HepG2 (cell line): ENCODE results near the gene ANKDD1A. TPM values are rescaled to one million over a fixed set of nuclear protein-coding genes. Genes with fewer than 3 reads are reported as not detected.

Experiments used
- ATAC-seq: fragments of 200-7000 bp; cut with Tn5 transposase; 3 replicates; pipeline ENCODE4 v1.9.1; 2020; ENCODE audit warnings: mild to moderate bottlenecking, moderate library complexity
- BruUV-seq: library from RNA; stranded (reverse); fragments of 400-500 nt; replicated peaks from 2 replicates; lab custom pipeline; 2021; lab: Mats Ljungman, UMichigan
- CTCF ChIA-PET: fragments of 300-600 bp; formaldehyde crosslinking; extraction: SDS; loops from one replicate; lab custom pipeline; 2021; ENCODE audit warnings: low total read pairs, inconsistent platforms, low intra/inter-chr PET ratio; lab: Yijun Ruan, JAX
- POLR2A ChIA-PET: fragments of 350-600 bp; sonication (Branson Sonifier 250); formaldehyde crosslinking; loops from one replicate; lab custom pipeline; 2020; ENCODE audit warnings: antibody characterized with exemption, inconsistent platforms; lab: Yijun Ruan, JAX
- DNase-seq: peaks from one replicate; pipeline ENCODE4 v3.0.0-alpha.2; 2015; ENCODE audit warnings: low spot score
- FAIRE-seq: peaks from 3 replicates; lab custom pipeline; 2011; peaks lifted over from hg19 to GRCh38; lab: Jason Lieb, UNC
- H2AFZ ChIP-seq: one replicate; pipeline ENCODE4 v1.6.1; 2011; ENCODE audit warnings: low read length, inconsistent platforms
- H3K27ac ChIP-seq: fragments of 300-600 bp; 3 replicates; pipeline ENCODE4 v1.8.0; 2011; ENCODE audit warnings: mixed run types, mild to moderate bottlenecking, mixed read lengths, low read length, inconsistent platforms; ENCODE audit not compliant: insufficient read depth; ENCODE audit errors: extremely low read length
- H3K27me3 ChIP-seq, 2 experiments: fragments of 200-600 bp in 1 of 2; 2 replicates in 1 of 2; 3 replicates in 1 of 2; pipeline versions ENCODE4 v1.6.0 to v1.8.0; 2011; ENCODE audit warnings: low read length in 2 of 2, mild to moderate bottlenecking in 2 of 2, moderate library complexity in 2 of 2, inconsistent platforms in 1 of 2; ENCODE audit not compliant: insufficient read depth in 2 of 2, control insufficient read depth in 1 of 2
- H3K36me3 ChIP-seq, 2 experiments: fragments of 200-600 bp in 1 of 2; replicated peaks in 1 of 2; 2 replicates in 1 of 2; 3 replicates in 1 of 2; pipeline versions ENCODE4 v1.5.1 to v1.8.0; 2011; ENCODE audit warnings: low read length in 2 of 2, inconsistent platforms in 1 of 2; ENCODE audit not compliant: insufficient read depth in 2 of 2, control insufficient read depth in 1 of 2
- H3K4me1 ChIP-seq: 2 replicates; pipeline ENCODE4 v1.5.1; 2012; ENCODE audit warnings: low read length, inconsistent platforms; ENCODE audit not compliant: insufficient read depth
- H3K4me2 ChIP-seq: 2 replicates; pipeline ENCODE4 v1.6.0; 2011; ENCODE audit warnings: low read depth, low read length, inconsistent platforms
- H3K4me3 ChIP-seq, 3 experiments: fragments of 200-600 bp in 1 of 3; sonication (generic), shearing (Covaris generic) in 1 of 3; replicated peaks in 1 of 3; 2 replicates each; pipeline ENCODE4 v1.5.1; 2011 to 2016; ENCODE audit warnings: low read length in 3 of 3, inconsistent platforms in 2 of 3, low read depth in 2 of 3, mild to moderate bottlenecking in 2 of 3, control low read depth in 1 of 3, mixed read lengths in 1 of 3; ENCODE audit not compliant: insufficient read depth in 1 of 3
- H3K79me2 ChIP-seq: one replicate; pipeline ENCODE4 v1.6.1; 2011; ENCODE audit warnings: low read length, inconsistent platforms; ENCODE audit not compliant: insufficient read depth
- H3K9ac ChIP-seq: 2 replicates; pipeline ENCODE4 v1.6.0; 2011; ENCODE audit warnings: mild to moderate bottlenecking, low read depth, low read length, inconsistent platforms; ENCODE audit not compliant: insufficient read depth
- H3K9me3 ChIP-seq: 2 replicates; pipeline ENCODE4 v1.5.1; 2012; ENCODE audit warnings: mild to moderate bottlenecking, low read length
- H4K20me1 ChIP-seq: 2 replicates; pipeline ENCODE4 v1.6.0; 2011; ENCODE audit warnings: inconsistent platforms, mild to moderate bottlenecking, low read length, moderate library complexity; ENCODE audit not compliant: insufficient read depth
- AGO2 ChIP-seq: fragments of 200-400 bp; formaldehyde crosslinking; optimal IDR thresholded peaks from 2 replicates; pipeline ENCODE3; 2017; ENCODE audit warnings: mild to moderate bottlenecking, low read depth, low read length, moderate library complexity
- ATF7 ChIP-seq, 2 experiments: fragments of 450-650 bp in 1 of 2; sonication (generic) in 1 of 2; formaldehyde crosslinking in 1 of 2; IDR thresholded peaks; 2 replicates each; pipeline versions ENCODE4 v1.4.0 to v1.6.1; 2016 to 2020; ENCODE audit warnings: antibody characterized with exemption in 1 of 2, mild to moderate bottlenecking in 1 of 2, missing genetic modification reagents in 1 of 2
- BCL6 ChIP-seq: IDR thresholded peaks from 2 replicates; pipeline ENCODE4 v1.6.1; 2016; ENCODE audit warnings: missing genetic modification reagents, missing compliant biosample characterization
- CREBL2 ChIP-seq: sonication (generic); formaldehyde crosslinking; IDR thresholded peaks from 2 replicates; pipeline ENCODE4 v1.8.1; 2023; ENCODE audit warnings: missing genetic modification reagents, mild to moderate bottlenecking, borderline replicate concordance
- MIER2 ChIP-seq: IDR thresholded peaks from 2 replicates; pipeline ENCODE4 v1.6.1; 2016; ENCODE audit warnings: missing biosample characterization, missing genetic modification reagents
- RBM39 ChIP-seq: fragments of 200-400 bp; formaldehyde crosslinking; IDR thresholded peaks from one replicate; pipeline ENCODE4 v1.6.1; 2018; ENCODE audit warnings: antibody characterized with exemption, mild to moderate bottlenecking, low read depth, low read length; ENCODE audit not compliant: poor library complexity, severe bottlenecking
- ZNF776 ChIP-seq: sonication (generic); formaldehyde crosslinking; IDR thresholded peaks from 2 replicates; pipeline ENCODE4 v1.4.0; 2020; ENCODE audit warnings: mild to moderate bottlenecking, missing genetic modification reagents
- WGBS: methylation state at CpG from one replicate; pipeline ENCODE4 v1.1.6; 2017; ENCODE audit warnings: low lambda C conversion rate; 5-methylcytosine and 5-hydroxymethylcytosine counted together
- in situ Hi-C: cut with HindIII; loops from 2 replicates; pipeline ENCODE4 v1.10.0; 2017; ENCODE audit warnings: low pct_unique_long_range_greater_than_20kb; ENCODE audit not compliant: extremely low pct_ligation_motif_present
- intact Hi-C: fragments of 100-400 bp; cut with micrococcal nuclease; formaldehyde crosslinking; loops from one replicate; pipeline ENCODE4 v1.10.0; 2022; ENCODE audit not compliant: unreplicated experiment
- polyA plus RNA-seq, 8 experiments: library from polyadenylated mRNA; depleted of rRNA in 3 of 8; stranded (reverse) in 7 of 8; unstranded in 1 of 8; fragments of >200 nt; fragmentation: Illumina TruSeq in 4 of 8; extraction: Trizol in 4 of 8; gene quantifications; 2 replicates each; pipeline versions ENCODE4 v1.2.1 to v1.2.3, GENCODE V29; 2011 to 2016; ENCODE audit warnings: low read depth in 4 of 8, missing spikeins in 1 of 8, mixed read lengths in 1 of 8; ENCODE audit not compliant: insufficient read depth in 1 of 8
- total RNA-seq, 5 experiments: library from RNA; depleted of rRNA; stranded (reverse); fragments of >200 nt; fragmentation: Illumina TruSeq; extraction: Trizol; gene quantifications; 2 replicates each; pipeline ENCODE4 v1.2.3, GENCODE V29; 2016; ENCODE audit warnings: low read depth in 1 of 5

Gene ANKDD1A
- total and polyA plus RNA-seq, 2 of the 13 experiments (the other 11 are each of a cell fraction or from before 2014, with no cell fraction given): 0.11 to 0.48 TPM

- Histone ChIP-seq H4K20me1 (no peaks in the 10 kb centered on the region; the same call in 1 of the 2 replicates), H3K27ac (no peak overlapping the region), H3K79me2 (no peaks in the 10 kb centered on the region), H3K4me2 (no peak overlapping the region), H3K36me3 (peaks cover 10 to 11% of the 10 kb centered on the region in 2 experiments; a peak in 3 of 5 replicates), H3K9ac (no peak overlapping the region), H2AFZ (no peak overlapping the region), H3K4me1 (no peaks in the 10 kb centered on the region), H3K27me3 (no peaks in the 10 kb centered on the region), H3K9me3 (no peaks in the 10 kb centered on the region), H3K4me3 (no peak overlapping the region)
- intact Hi-C loops (no loop called here), in situ Hi-C loops (no loop called here)
- 97% methylated on average over 7 of the region's 12 CpGs for WGBS
- FAIRE-seq (no peak), ATAC-seq (no peak; the same call in 2 of the 3 replicates), DNase-seq (no peak)
- CTCF ChIA-PET: no interaction called here
- BruUV-seq: no TSS peak
- TF ChIP-seq BCL6 (CRISPR knock-in tag): no peak
- no peak for TF ChIP-seq CREBL2
- peak; percentile 38 for TF ChIP-seq AGO2
- TF ChIP-seq RBM39: no peak
- no peak for TF ChIP-seq ZNF776 (CRISPR knock-in tag)
- POLR2A ChIA-PET: no interaction called here
These were observed 46.3 kb upstream of the ANKDD1A start for GRCh38 chr15:64865126-64865997.

- CTCF ChIA-PET: no interaction called here
- FAIRE-seq: no peak
- Histone ChIP-seq H3K79me2 (no peaks in the 10 kb centered on the region), H3K27me3 (no peaks in the 10 kb centered on the region), H3K9ac (no peak overlapping the region), H3K4me2 (no peak overlapping the region), H3K4me3 (no peak overlapping the region)
- in situ Hi-C loops: no loop called here
- no peak for DNase-seq
- POLR2A ChIA-PET: no interaction called here
- peak; percentile 53; the same call in 1 of the 2 replicates for TF ChIP-seq ATF7 (IDR thresholded peaks at IDR 0.05)
- TF ChIP-seq ATF7 (CRISPR knock-in tag; IDR thresholded peaks at IDR 0.05): no peak
- no peak for TF ChIP-seq MIER2 (CRISPR knock-in tag)
- TF ChIP-seq, all 625 proteins: peak for 1
- Histone ChIP-seq H3K9me3 (no peaks in the 10 kb centered on the region), H4K20me1 (no peaks in the 10 kb centered on the region; the same call in 1 of the 2 replicates), H3K27ac (no peak overlapping the region), H2AFZ (no peak overlapping the region), H3K4me1 (no peaks in the 10 kb centered on the region), H3K36me3 (peaks cover 4 to 8% of the 10 kb centered on the region in 2 experiments; a peak in 2 of 5 replicates)
- intact Hi-C loops: no loop called here
- BruUV-seq: no TSS peak
- WGBS: 84% methylated on average over 3 of the region's 6 CpGs
- no peak for ATAC-seq
These were observed 45.6 kb upstream of the ANKDD1A start for GRCh38 chr15:64865998-64866520.
